IPS-15b (cell line): ENCODE results near the gene MAP2K2.

Experiments used
- H3K27me3 ChIP-seq: one replicate; pipeline ENCODE4 v1.6.1; 2013; ENCODE audit warnings: low read length; ENCODE audit not compliant: control insufficient read depth, insufficient read depth
- H3K36me3 ChIP-seq: one replicate; pipeline ENCODE4 v1.6.1; 2013; ENCODE audit warnings: low read length; ENCODE audit not compliant: control insufficient read depth, insufficient read depth
- H3K4me1 ChIP-seq: one replicate; pipeline ENCODE4 v1.6.1; 2013; ENCODE audit warnings: mild to moderate bottlenecking, low read length; ENCODE audit not compliant: control insufficient read depth, insufficient read depth
- H3K4me3 ChIP-seq: one replicate; pipeline ENCODE4 v1.5.1; 2013; ENCODE audit warnings: low read depth, low read length
- H3K9ac ChIP-seq: one replicate; pipeline ENCODE4 v1.6.1; 2013; ENCODE audit warnings: low read depth, mild to moderate bottlenecking, low read length
- H3K9me3 ChIP-seq: one replicate; pipeline ENCODE4 v1.6.1; 2013; ENCODE audit warnings: mild to moderate bottlenecking, low read length; ENCODE audit not compliant: control insufficient read depth, insufficient read depth

MAP2K2 gene

DNA sequence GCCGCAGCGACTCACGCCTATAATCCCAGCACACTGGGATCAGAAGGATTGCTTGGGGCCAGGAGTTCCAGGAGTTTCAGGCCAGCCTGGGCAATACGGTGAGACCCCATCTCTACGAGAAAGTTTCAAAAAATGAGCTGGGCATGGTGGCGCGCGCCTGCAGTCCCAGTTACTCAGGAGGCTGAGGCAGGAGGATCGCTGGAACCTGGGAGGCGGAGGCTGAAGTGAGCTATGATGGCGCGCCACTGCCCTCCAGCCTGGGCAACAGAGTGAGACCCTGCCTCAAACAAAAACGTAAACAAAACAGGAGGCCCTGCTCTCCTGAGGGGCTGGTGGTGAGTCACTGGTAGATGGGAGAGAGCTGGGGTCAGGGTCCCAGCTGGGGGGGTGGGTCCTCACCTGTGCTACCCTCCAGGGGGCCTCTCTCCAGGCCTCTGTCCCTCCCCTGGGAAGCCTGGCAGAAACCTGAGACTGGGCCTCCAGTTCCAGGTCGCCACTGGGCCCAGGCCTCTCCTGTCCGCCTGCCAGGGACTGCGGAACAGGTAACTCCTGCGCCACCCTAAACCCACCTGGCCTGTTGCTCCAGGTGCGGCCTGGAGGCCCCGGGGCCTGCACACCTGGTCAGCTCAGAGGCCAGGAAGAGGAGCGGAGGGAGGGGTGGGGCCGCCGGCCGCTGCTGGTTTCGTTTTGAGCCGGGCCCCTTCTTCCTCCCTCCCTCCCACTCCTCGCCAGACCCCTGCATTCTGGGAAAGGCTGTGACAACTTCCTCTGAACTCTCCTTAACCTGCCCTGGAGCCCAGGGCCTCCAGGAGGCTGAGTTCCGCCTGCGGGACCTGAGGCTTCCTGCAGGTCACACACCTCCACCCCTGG lies 40.0 kb downstream of the MAP2K2 start:
- Histone ChIP-seq H3K27me3 (no peaks in the 10 kb centered on the region), H3K4me3 (no peak overlapping the region), H3K9ac (no peak overlapping the region), H3K9me3 (no peaks in the 10 kb centered on the region), H3K36me3 (no peaks in the 10 kb centered on the region), H3K4me1 (no peaks in the 10 kb centered on the region)

GRCh38 chr19:4082172-4082571 lies 41.8 kb downstream of the MAP2K2 start:
- Histone ChIP-seq H3K9me3 (no peaks in the 10 kb centered on the region), H3K36me3 (no peaks in the 10 kb centered on the region), H3K4me1 (peaks cover 3% of the 10 kb centered on the region), H3K4me3 (no peak overlapping the region), H3K9ac (no peak overlapping the region), H3K27me3 (no peaks in the 10 kb centered on the region)

- H3K9me3 ChIP-seq = no peaks in the 10 kb centered on the region
- H3K9ac ChIP-seq = no peak overlapping the region
- H3K36me3 ChIP-seq = no peaks in the 10 kb centered on the region
- H3K4me3 ChIP-seq = no peak overlapping the region
- no peaks in the 10 kb centered on the region for H3K27me3 ChIP-seq
- peaks cover 5% of the 10 kb centered on the region for H3K4me1 ChIP-seq
These were observed 42.3 kb downstream of the MAP2K2 start for GRCh38 chr19:4081441-4082129.

- Histone ChIP-seq H3K4me3 (no peak overlapping the region), H3K9ac (no peak overlapping the region), H3K9me3 (no peaks in the 10 kb centered on the region), H3K27me3 (no peaks in the 10 kb centered on the region), H3K36me3 (no peaks in the 10 kb centered on the region), H3K4me1 (peaks cover 5% of the 10 kb centered on the region)
These were observed 43.4 kb downstream of the MAP2K2 start for GRCh38 chr19:4080473-4080872.

GRCh38 chr19:4077800-4078684 lies 45.9 kb downstream of the MAP2K2 start:
- no peaks in the 10 kb centered on the region for H3K36me3 ChIP-seq
- peaks cover 5% of the 10 kb centered on the region for H3K4me1 ChIP-seq
- H3K27me3 ChIP-seq = no peaks in the 10 kb centered on the region
- H3K9me3 ChIP-seq = no peaks in the 10 kb centered on the region
- peak overlapping the region; percentile 13 for H3K4me3 ChIP-seq
- H3K9ac ChIP-seq = no peak overlapping the region

GRCh38 chr19:4077007-4077374 lies 46.9 kb downstream of the MAP2K2 start:
- Histone ChIP-seq H3K36me3 (no peaks in the 10 kb centered on the region), H3K9me3 (no peaks in the 10 kb centered on the region), H3K4me3 (no peak overlapping the region), H3K4me1 (peaks cover 5% of the 10 kb centered on the region), H3K27me3 (no peaks in the 10 kb centered on the region), H3K9ac (peak overlapping the region; percentile 24)

DNA sequence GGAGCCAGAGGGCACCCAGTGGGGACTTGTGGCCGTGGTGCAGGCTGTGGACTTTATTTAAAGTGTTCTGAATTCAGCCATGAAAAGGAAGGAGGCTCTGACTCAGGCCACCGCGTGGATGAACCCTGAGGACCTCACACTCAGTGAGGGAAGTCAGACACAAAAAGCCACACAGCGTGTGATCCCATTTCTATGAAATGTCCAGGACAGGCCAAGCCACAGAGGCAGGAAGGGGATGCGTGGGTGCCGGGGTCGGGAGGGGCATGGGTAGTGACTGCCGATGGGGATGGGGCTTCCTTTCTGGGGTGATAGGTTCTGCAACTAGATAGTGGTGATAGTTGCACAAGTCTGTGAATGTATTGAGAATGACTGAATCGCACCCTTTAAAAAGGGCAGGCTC lies 48.5 kb downstream of the MAP2K2 start:
- Histone ChIP-seq H3K36me3 (no peaks in the 10 kb centered on the region), H3K9ac (no peak overlapping the region)

DNA sequence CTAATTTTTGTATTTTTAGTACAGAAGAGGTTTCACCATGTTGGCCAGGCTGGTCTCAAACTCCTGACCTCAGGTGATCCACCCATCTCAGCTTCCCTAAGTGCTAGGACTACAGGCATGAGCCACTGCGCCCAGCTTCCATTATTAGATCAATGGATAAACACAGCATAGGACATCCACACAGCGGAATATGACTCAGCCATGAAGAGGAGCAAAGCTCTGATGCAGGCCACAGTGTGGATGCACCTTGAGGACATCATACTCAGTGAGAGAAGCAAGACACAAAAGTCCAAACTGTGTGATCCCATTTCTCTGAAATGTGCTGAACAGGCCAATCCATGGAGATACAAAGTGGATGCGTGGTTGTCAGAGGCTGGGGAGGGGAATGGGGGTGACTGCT lies 52.3 kb downstream of the MAP2K2 start:
- H3K4me1 ChIP-seq = no peaks in the 10 kb centered on the region
- H3K4me3 ChIP-seq = no peak overlapping the region
- peaks cover 16% of the 10 kb centered on the region for H3K27me3 ChIP-seq
- H3K9ac ChIP-seq = no peak overlapping the region
- no peaks in the 10 kb centered on the region for H3K36me3 ChIP-seq
- H3K9me3 ChIP-seq = no peaks in the 10 kb centered on the region

More for the DNA sequence above, 48.5 kb downstream of the MAP2K2 start:
- Histone ChIP-seq H3K27me3 (no peaks in the 10 kb centered on the region), H3K9me3 (no peaks in the 10 kb centered on the region), H3K4me1 (peaks cover 5% of the 10 kb centered on the region), H3K4me3 (no peak overlapping the region)

GRCh38 chr19:4069331-4069959 lies 54.5 kb downstream of the MAP2K2 start:
- Histone ChIP-seq H3K36me3 (no peaks in the 10 kb centered on the region), H3K4me3 (no peak overlapping the region), H3K4me1 (no peaks in the 10 kb centered on the region), H3K9me3 (no peaks in the 10 kb centered on the region), H3K27me3 (peaks cover 16% of the 10 kb centered on the region), H3K9ac (no peak overlapping the region)

DNA sequence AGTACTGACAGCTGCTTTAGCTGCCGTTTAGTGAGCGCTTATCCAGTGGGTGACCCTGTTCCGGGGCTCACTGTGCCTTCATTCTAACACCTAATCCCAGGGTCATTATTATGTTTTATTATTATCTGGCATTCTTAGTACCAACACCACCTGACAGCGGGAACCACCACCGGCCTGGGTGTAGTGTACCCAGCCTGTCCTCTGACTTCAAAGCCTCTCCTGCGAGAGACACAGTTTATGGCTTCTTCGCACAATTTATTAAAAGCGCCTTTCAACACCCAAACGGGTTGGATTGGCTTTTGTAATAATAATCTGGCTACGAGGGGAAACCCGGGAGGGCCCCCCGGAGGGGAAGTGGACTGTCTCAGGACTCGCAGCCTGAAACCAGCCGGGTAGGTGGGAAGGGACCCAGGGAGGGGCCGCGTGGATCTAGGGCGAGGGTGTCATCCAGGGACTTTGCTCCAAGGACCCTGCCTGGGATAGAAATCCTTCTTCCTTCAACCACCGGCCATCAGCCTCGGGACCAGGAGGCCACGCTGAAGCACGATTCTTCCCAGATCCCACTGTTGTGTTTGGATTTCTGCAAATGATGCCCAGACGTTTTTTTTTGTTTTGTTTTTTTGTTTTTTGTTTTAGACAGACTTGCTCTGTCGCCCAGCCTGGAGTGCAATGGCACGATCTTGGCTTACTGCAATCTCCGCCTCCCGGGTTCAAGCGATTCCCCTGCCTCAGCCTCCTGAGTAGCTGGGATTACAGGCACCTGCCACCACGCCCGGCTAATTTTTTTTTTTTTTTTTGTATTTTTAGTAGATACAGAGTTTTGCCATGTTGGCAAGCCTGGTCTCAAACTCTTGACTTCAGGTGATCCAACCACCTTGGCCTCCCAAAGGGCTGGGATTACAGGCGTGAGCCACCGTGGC lies 55.6 kb downstream of the MAP2K2 start:
- no peaks in the 10 kb centered on the region for H3K9me3 ChIP-seq
- H3K9ac ChIP-seq = no peak overlapping the region
- peaks cover 16% of the 10 kb centered on the region for H3K27me3 ChIP-seq
- peaks cover 4% of the 10 kb centered on the region for H3K4me1 ChIP-seq
- peak overlapping the region; percentile 37 for H3K4me3 ChIP-seq
- H3K36me3 ChIP-seq = peaks cover 3% of the 10 kb centered on the region
